Activated naive CD4-positive, alpha-beta T cell treated with anti-CD3 and anti-CD28 coated beads, Interleukin-2, amount 50 U/mL, for 24 hours (primary cell): ENCODE measurements around the gene NT5DC4.
"Not testable (repeated sequence)": the region's sequence is repeated elsewhere in the genome, so short reads cannot be mapped to it uniquely, and the experiment has no call there.

Experiments used
- H3K27ac Mint-ChIP-seq: one replicate; pipeline ENCODE4 v1.8.0; 2021; ENCODE audit warnings: mild to moderate bottlenecking, mixed read lengths
- H3K27me3 Mint-ChIP-seq: one replicate; pipeline ENCODE4 v1.8.0; 2021; ENCODE audit warnings: mixed read lengths
- H3K36me3 Mint-ChIP-seq: one replicate; pipeline ENCODE4 v1.8.0; 2021; ENCODE audit warnings: mixed read lengths
- H3K4me1 Mint-ChIP-seq: one replicate; pipeline ENCODE4 v1.8.0; 2021; ENCODE audit warnings: mixed read lengths
- H3K4me3 Mint-ChIP-seq: one replicate; pipeline ENCODE4 v1.8.0; 2021; ENCODE audit warnings: mild to moderate bottlenecking, mixed read lengths
- H3K9me3 Mint-ChIP-seq: one replicate; pipeline ENCODE4 v1.8.0; 2021; ENCODE audit warnings: mixed read lengths

The NT5DC4 gene

GRCh38 chr2:112712903-112713584 is 7.8 kb upstream of the NT5DC4 start:
- Mint-ChIP-seq H3K36me3 (no peaks in the 10 kb centered on the region), H3K9me3 (no peaks in the 10 kb centered on the region), H3K4me1 (no peaks in the 10 kb centered on the region), H3K27ac (no peak overlapping the region), H3K27me3 (peaks cover 2% of the 10 kb centered on the region), H3K4me3 (no peak overlapping the region)

DNA sequence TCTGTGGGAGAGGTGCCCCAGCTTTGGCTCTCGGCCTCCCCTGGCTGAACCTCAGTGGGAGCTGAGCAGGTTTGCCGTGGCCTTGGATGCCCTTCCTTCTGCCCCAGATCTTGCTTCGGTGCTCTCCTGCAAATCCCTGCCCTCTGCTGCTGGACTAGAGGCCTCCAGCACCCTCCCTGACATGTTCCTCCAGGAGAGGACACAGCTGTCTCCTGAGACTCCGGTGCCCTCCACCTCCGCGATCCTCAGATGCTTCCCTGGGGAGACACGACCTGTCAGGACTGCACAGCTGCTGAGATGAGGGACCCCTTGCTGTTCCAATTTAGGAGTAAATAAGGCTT is 7.3 kb upstream of the NT5DC4 start:
- H3K27ac Mint-ChIP-seq: no peak overlapping the region
- no peaks in the 10 kb centered on the region for H3K4me1 Mint-ChIP-seq
- H3K4me3 Mint-ChIP-seq: no peak overlapping the region
- H3K9me3 Mint-ChIP-seq: no peaks in the 10 kb centered on the region
- no peaks in the 10 kb centered on the region for H3K36me3 Mint-ChIP-seq
- H3K27me3 Mint-ChIP-seq: peaks cover 2% of the 10 kb centered on the region

DNA sequence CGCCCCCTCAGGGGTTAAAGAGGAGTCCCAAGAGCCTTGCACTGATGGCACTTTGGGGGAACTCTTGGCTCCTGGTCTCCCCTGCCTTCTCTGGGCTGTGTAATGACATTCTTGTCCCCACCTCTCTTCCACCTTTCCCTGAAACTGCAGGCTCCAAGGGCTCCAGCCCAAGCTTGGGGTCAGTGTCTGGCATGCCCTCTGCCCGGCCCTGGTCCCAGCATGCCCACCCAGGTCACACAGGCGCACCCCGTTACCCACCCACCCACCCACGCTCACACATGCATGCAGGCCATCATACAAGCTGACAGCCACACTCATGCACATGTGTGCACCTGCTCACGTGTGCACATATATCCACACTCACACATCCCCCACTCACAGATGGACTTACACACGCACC is 6.9 kb upstream of the NT5DC4 start:
- no peaks in the 10 kb centered on the region for H3K4me1 Mint-ChIP-seq

DNA sequence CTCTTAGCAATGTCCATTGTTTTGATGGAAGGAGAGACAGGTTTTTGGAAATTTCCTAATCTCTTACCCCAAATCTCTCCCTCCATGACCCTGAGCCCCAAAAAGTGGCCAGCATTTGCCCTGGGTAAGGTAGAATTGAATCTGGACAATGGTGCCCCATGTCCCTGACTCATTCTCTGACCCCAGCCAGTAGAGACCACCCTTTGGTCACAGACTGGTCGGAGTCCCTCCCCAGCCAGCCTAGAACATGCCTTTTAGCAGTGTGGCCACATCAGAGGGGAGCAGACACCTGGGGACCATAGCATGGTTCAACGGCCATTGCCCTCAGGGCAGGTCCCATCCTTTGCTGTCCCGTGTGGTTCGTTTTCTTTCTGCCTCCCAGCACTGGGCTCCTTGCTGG is 6.5 kb upstream of the NT5DC4 start:
- Mint-ChIP-seq H3K27me3 (peaks cover 2% of the 10 kb centered on the region), H3K36me3 (no peaks in the 10 kb centered on the region), H3K4me3 (no peak overlapping the region), H3K27ac (peak overlapping the region; percentile 8), H3K9me3 (no peaks in the 10 kb centered on the region), H3K4me1 (no peaks in the 10 kb centered on the region)

More for the DNA sequence above, 6.9 kb upstream of the NT5DC4 start:
- H3K27ac Mint-ChIP-seq: peak overlapping the region; percentile 8
- no peaks in the 10 kb centered on the region for H3K36me3 Mint-ChIP-seq
- peaks cover 2% of the 10 kb centered on the region for H3K27me3 Mint-ChIP-seq
- no peak overlapping the region for H3K4me3 Mint-ChIP-seq
- no peaks in the 10 kb centered on the region for H3K9me3 Mint-ChIP-seq

DNA sequence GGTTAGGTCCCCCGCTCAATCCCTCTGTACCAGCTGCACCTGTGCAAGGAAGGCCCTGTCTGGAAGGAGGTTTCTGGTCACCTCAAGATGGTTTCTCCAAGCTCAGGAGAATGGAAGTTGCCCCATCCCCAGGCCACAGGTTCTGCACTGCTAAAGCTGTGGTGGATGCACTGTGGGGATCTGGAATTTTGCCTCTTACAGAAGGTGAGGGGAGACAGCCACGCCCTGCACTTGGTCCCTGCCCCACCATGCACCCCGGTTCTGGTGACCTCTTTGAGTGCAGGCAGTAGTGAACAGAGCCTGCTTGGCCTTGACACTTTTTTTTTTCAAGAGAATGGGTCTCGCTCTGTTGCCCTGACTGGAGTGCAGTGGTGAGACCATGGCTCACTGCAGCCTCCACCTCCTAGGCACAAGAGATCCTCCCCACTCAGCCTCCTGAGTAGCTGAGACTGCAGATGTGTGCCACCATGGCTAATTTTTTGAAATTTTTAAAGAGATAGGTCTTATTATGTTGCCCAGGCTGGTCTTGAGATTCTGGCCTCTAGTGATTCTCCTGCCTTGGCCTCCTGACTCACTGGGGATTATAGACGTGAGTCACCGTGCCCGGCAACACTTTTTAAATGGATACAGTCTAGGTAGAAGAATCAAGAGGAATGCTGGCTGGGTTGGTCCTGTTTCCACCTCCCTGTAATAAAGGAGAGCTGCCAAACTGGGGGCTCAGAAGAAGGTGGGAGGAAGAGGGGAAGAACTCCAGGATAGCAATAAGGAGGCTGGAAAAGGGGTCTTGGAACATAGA is 5.8 kb upstream of the NT5DC4 start:
- Mint-ChIP-seq H3K36me3 (no peaks in the 10 kb centered on the region), H3K4me3 (no peak overlapping the region), H3K27me3 (peaks cover 2% of the 10 kb centered on the region), H3K4me1 (no peaks in the 10 kb centered on the region), H3K9me3 (no peaks in the 10 kb centered on the region), H3K27ac (no peak overlapping the region)

- H3K27me3 Mint-ChIP-seq, H3K27ac Mint-ChIP-seq, H3K4me3 Mint-ChIP-seq, H3K9me3 Mint-ChIP-seq, H3K36me3 Mint-ChIP-seq, H3K4me1 Mint-ChIP-seq: not testable (repeated sequence)
Measured at GRCh38 chr2:112716094-112716493, 4.7 kb upstream of the NT5DC4 start.

DNA sequence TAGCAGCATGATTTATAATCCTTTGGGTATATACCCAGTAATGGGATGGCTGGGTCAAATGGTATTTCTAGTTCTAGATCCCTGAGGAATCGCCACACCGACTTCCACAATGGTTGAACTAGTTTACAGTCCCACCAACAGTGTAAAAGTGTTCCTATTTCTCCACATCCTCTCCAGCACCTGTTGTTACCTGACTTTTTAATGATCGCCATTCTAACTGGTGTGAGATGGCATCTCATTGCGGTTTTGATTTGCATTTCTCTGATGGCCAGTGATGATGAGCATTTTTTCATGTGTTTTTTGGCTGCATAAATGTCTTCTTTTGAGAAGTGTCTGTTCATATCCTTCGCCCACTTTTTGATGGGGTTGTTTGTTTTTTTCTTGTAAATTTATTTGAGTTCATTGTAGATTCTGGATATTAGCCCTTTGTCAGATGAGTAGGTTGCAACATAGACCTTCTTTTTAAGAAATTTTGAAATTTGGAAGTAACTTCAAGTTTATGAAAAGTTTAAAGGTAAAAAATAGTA is 3.9 kb upstream of the NT5DC4 start:
- not testable (repeated sequence) for H3K27ac Mint-ChIP-seq, H3K4me1 Mint-ChIP-seq

GRCh38 chr2:112718863-112719370 is 1.9 kb upstream of the NT5DC4 start:
- Mint-ChIP-seq H3K9me3 (no peaks in the 10 kb centered on the region), H3K4me1 (no peaks in the 10 kb centered on the region), H3K27me3 (no peaks in the 10 kb centered on the region), H3K4me3 (no peak overlapping the region), H3K27ac (no peak overlapping the region), H3K36me3 (no peaks in the 10 kb centered on the region)

More for the DNA sequence above, 3.9 kb upstream of the NT5DC4 start:
- H3K4me3 Mint-ChIP-seq, H3K36me3 Mint-ChIP-seq, H3K9me3 Mint-ChIP-seq, H3K27me3 Mint-ChIP-seq: not testable (repeated sequence)

DNA sequence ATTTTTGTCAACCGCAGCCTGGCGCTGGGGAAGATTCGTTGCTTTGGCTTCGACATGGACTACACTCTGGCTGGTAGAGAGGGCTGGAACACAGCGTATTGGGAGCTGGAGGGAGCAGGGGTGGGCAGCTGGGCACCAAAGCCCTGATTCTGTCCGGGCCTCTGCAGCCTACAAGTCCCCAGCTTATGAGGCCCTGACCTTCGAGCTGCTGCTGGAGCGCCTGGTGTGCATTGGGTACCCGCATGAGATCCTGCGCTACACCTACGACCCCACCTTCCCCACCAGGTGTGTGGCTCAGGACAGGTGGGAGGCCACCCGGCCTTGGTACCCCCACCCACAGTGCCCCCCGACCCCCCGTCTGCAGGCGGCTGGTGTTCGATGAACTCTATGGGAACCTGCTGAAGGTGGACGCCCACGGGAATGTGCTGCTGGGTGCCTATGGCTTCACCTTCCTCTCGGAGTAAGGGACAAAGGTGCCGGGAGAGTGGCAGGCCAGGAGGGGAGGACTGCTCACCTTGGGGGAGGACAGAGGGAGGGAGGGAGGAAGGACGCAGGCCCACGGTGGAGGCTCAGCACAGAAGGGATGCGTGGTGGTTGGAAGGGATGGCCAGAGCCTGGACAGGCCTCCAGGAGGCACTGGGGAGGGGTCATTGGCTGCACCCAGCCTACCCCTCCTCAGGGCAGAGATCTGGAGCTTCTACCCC is 1.2 kb downstream of the NT5DC4 start:
- Mint-ChIP-seq H3K36me3 (no peaks in the 10 kb centered on the region), H3K27me3 (no peaks in the 10 kb centered on the region), H3K4me1 (no peaks in the 10 kb centered on the region), H3K27ac (no peak overlapping the region), H3K9me3 (no peaks in the 10 kb centered on the region), H3K4me3 (no peak overlapping the region)

DNA sequence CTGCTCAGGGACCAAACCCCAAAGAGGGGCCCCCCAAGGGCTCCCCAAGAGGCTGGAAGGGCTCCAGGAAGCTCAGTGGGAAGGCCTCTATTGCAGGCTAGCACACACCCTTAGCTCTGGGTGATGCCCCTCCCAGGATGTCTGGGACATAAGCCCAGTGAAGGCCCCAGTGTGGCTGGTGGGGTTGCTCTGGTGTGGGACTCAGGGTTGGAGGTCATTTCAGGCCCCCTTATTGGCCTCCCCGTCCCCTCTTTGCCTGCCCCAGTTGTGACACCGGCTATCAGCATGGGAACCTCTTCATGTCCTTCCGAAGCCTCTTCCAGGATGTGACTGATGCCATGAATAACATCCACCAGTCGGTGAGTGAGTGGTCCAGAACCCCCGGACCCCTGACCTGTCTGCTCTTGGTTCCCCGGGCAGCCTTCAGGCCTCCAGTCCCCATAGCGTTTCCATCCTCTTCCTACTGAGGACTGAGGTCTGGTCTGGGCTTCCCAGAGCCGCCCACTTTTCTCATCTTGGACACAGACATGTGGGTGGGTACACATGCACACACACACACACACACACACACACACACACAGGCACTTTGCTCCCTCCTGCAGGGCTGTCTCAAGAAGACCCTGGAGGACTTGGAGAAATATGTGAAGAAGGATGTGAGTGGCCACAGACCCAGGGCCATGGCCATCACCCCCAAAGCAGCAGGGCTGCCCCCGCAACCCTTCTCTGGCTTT is 2.2 kb downstream of the NT5DC4 start:
- peak overlapping the region; percentile 30 for H3K27ac Mint-ChIP-seq
- no peak overlapping the region for H3K4me3 Mint-ChIP-seq
- H3K36me3 Mint-ChIP-seq: no peaks in the 10 kb centered on the region
- no peaks in the 10 kb centered on the region for H3K4me1 Mint-ChIP-seq
- H3K9me3 Mint-ChIP-seq: no peaks in the 10 kb centered on the region
- no peaks in the 10 kb centered on the region for H3K27me3 Mint-ChIP-seq

DNA sequence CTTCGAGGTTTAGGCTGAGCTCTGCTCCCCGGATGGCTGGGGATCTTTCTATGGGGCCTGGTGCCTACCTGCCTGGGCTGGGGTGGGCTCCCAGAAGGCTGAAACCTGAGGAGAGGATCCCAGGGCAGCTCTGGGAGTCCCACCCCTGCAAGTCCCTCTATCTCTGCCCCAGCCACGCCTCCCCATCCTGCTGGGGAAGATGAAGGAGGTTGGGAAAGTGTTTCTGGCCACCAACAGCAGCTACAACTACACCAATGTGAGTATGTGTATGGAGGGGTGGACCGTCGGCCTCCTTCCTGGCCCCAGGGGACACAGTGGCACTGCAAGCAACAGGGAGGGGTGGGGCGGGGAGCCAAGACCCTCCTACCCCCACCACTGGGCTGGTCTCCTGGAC is 2.7 kb downstream of the NT5DC4 start:
- no peak overlapping the region for H3K4me3 Mint-ChIP-seq
- no peak overlapping the region for H3K27ac Mint-ChIP-seq
- H3K36me3 Mint-ChIP-seq: no peaks in the 10 kb centered on the region
- H3K4me1 Mint-ChIP-seq: no peaks in the 10 kb centered on the region
- peaks cover 2% of the 10 kb centered on the region for H3K27me3 Mint-ChIP-seq
- H3K9me3 Mint-ChIP-seq: no peaks in the 10 kb centered on the region

DNA sequence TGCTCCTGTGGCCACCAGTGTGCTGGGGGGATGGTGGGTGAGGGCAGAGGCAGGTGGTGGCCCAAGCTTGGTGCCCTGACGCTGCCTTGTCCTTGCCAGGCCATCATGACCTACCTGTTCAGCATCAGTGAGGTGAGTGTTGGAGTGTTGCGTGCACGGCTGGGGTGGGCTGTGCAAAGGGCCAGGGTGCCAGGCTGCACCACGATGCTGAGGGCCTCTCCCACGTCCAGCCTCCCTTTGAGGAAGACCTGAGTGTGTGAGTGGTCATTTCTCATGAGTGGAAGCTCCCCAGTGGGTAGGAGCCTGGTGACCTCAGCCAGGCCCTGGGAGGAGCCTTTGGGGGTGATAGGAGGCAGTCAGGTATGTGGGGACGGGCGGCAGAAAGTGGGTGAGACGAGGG is 3.2 kb downstream of the NT5DC4 start:
- no peaks in the 10 kb centered on the region for H3K36me3 Mint-ChIP-seq
- peaks cover 2% of the 10 kb centered on the region for H3K27me3 Mint-ChIP-seq
- no peak overlapping the region for H3K27ac Mint-ChIP-seq
- no peak overlapping the region for H3K4me3 Mint-ChIP-seq
- H3K9me3 Mint-ChIP-seq: no peaks in the 10 kb centered on the region
- H3K4me1 Mint-ChIP-seq: no peaks in the 10 kb centered on the region

DNA sequence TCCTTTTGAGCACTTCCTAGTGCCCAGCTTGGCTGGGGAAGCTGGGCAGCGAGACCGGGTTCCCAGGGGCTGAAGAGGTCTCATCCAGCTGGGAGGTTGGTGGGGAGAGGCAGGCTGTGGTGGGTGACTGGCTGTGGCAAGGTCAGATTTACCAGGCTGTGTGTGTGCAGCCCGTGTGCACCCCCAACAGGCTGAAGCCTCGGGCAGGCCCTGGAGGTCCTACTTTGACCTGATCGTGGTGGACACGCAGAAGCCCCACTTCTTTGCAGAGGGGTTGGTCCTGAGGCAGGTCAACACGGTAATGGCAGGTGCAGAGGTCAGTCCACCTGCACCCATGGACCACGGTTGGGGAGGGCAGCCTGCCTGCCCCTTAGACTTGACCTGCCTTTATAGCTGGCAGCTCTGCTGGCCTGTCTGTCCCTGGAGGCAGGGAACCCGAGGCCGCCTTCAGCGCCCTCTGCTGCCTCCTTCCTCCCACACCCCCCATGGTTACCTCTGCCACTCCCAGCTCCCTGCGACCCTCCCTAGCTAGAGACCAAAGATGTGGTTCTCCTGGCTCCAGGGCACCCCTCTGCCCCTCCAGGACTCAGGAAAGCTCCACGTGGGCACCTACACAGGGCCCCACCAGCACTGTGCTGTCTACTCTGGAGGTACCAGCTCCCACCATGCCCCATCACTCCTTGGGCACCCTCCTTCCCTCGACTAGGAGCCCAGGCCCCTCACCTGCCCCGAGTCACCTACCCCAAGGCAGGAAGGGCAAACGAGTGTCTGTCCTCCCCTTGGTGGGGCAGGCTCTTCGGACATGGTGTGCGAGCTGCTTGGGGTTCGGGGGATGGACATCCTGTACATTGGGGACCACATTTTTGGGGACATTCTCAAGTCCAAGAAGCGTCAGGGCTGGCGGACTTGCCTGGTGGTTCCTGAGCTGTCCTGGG is 4.0 kb downstream of the NT5DC4 start:
- Mint-ChIP-seq H3K27me3 (peaks cover 2% of the 10 kb centered on the region), H3K36me3 (no peaks in the 10 kb centered on the region), H3K4me3 (no peak overlapping the region), H3K9me3 (no peaks in the 10 kb centered on the region), H3K27ac (no peak overlapping the region), H3K4me1 (no peaks in the 10 kb centered on the region)

DNA sequence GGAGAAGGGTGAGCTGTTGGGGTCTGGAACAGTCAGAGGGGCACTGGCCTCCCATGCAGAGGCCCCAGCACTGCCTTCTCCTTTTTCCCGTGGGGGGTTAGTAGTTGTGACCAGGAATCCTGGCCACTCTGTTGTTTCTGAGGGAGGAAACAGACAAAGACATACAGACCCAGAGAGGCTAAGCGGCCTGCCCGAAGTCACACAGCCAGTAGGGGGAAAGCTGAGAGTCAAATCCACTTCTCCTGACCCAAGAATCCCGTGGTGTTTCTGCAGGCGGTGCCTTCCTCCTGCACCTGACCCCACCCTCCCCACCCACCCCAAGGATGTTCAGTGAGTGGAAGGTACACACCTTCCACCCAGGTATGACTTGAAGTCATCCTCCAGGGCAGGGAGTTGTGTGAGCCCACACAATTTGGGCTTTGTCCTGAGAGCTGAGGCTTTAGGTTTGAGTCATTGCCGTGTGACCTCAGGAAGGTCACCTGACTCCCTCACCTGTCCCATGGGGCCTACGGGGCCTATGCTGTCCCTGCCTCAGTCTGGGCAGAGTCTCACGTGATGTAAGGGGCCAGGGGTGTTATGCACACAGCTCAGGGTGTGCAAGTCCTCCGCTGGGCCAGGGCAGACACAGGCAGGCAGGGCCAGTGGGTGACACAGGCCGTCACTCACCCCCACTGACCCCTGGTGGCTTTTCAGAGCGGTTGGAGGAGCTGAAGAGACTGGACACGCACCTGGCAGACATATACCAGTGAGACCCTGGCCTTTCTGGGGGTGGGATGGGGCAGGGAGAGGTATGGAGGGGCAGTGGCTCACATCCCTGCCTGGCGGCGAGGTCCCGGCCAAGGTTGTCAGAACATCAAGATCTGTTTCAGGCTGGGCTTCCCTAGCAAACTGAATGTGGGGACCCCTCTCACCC is 5.0 kb downstream of the NT5DC4 start:
- no peak overlapping the region for H3K4me3 Mint-ChIP-seq
- no peaks in the 10 kb centered on the region for H3K4me1 Mint-ChIP-seq
- peaks cover 2% of the 10 kb centered on the region for H3K27me3 Mint-ChIP-seq
- H3K9me3 Mint-ChIP-seq: no peaks in the 10 kb centered on the region
- H3K36me3 Mint-ChIP-seq: no peaks in the 10 kb centered on the region
- H3K27ac Mint-ChIP-seq: no peak overlapping the region
